Activated B cell treated with CpG ODN at 0.5 μM for 24 hours (primary cell): ENCODE measurements around the gene DYRK1A. TPM values are rescaled to one million over a fixed set of nuclear protein-coding genes. Genes with fewer than 3 reads are reported as not detected.

Source experiments
- ATAC-seq: fragments of 200-7000 bp; cut with Tn5 transposase; one replicate; pipeline ENCODE4 v1.10.0; 2021; ENCODE audit warnings: low read depth, mild to moderate bottlenecking, moderate library complexity
- CTCF ChIA-PET: fragments of 350-600 bp; sonication (Branson Sonifier 250); formaldehyde crosslinking; loops from one replicate; lab custom pipeline; 2021; ENCODE audit warnings: antibody characterized with exemption; lab: Charles Lee
- POLR2A ChIA-PET: fragments of 350-600 bp; sonication (Branson Sonifier 250); formaldehyde crosslinking; loops from one replicate; lab custom pipeline; 2021; ENCODE audit warnings: antibody characterized with exemption; lab: Charles Lee
- DNase-seq: peaks from one replicate; pipeline ENCODE4 v3.0.0; 2022
- H3K27ac Mint-ChIP-seq: one replicate; pipeline ENCODE4 v1.8.0; 2020; ENCODE audit warnings: mixed read lengths
- H3K27me3 Mint-ChIP-seq: one replicate; pipeline ENCODE4 v1.8.0; 2021; ENCODE audit warnings: mixed read lengths
- H3K36me3 Mint-ChIP-seq: one replicate; pipeline ENCODE4 v1.8.0; 2021; ENCODE audit warnings: low read depth, mixed read lengths
- H3K4me1 Mint-ChIP-seq: one replicate; pipeline ENCODE4 v1.8.0; 2021; ENCODE audit warnings: mixed read lengths
- H3K4me3 Mint-ChIP-seq: one replicate; pipeline ENCODE4 v1.8.0; 2020; ENCODE audit warnings: mild to moderate bottlenecking, mixed read lengths
- H3K9me3 Mint-ChIP-seq: one replicate; pipeline ENCODE4 v1.8.0; 2020; ENCODE audit warnings: mixed read lengths
- CTCF ChIP-seq: fragments of 200-600 bp; IDR thresholded peaks from one replicate; pipeline ENCODE4 v1.8.0; 2022; ENCODE audit warnings: antibody characterized with exemption, mild to moderate bottlenecking
- intact Hi-C: fragments of 100-400 bp; cut with micrococcal nuclease; formaldehyde crosslinking; loops from one replicate; pipeline ENCODE4 v1.15.1; 2024
- total RNA-seq: library from RNA; stranded (reverse); gene quantifications from 2 replicates; pipeline ENCODE4 v1.2.3, GENCODE V29; 2022

DYRK1A gene
- total RNA-seq, 1 donor from 2014 or later, result 99.9 TPM

GRCh38 chr21:37532868-37533780 is 166.6 kb downstream of the DYRK1A start:
- Mint-ChIP-seq H3K27ac (no peak overlapping the region), H3K36me3 (no peaks in the 10 kb centered on the region), H3K27me3 (peaks cover 33% of the 10 kb centered on the region), H3K9me3 (peaks cover 3% of the 10 kb centered on the region), H3K4me1 (peaks cover 9% of the 10 kb centered on the region), H3K4me3 (no peak overlapping the region)
- DNase-seq (peak; percentile 25), ATAC-seq (peak; percentile 87)
- TF ChIP-seq CTCF, result no peak
- intact Hi-C loops, result loop anchor here (2.0 kb wide), 1 partner anchor 32 kb away; no protein-coding TSS in a partner anchor
- POLR2A ChIA-PET, result interaction anchor here (1.1 kb wide), 2 partner anchors 31 to 266 kb away, joined by 5 to 9 read pairs; partner anchors contain the start of gene VPS26C
- CTCF ChIA-PET, result interaction anchor here (0.7 kb wide), 1 partner anchor 24 kb away, joined by 3 read pairs; no protein-coding TSS in a partner anchor

GRCh38 chr21:37534431-37534830 is 167.9 kb downstream of the DYRK1A start:
- TF ChIP-seq CTCF, result no peak
- intact Hi-C loops, result no loop called here
- H3K9me3 Mint-ChIP-seq, result peaks cover 6% of the 10 kb centered on the region
- ATAC-seq (no peak), DNase-seq (no peak)
- H3K27me3 Mint-ChIP-seq, result peaks cover 33% of the 10 kb centered on the region
- no peak overlapping the region for H3K4me3 Mint-ChIP-seq
- ChIA-PET CTCF (no interaction called here), POLR2A (interaction anchor here (0.5 kb wide), 1 partner anchor 15 kb away, joined by 5 read pairs; no protein-coding TSS in a partner anchor)
- no peak overlapping the region for H3K27ac Mint-ChIP-seq
- peaks cover 9% of the 10 kb centered on the region for H3K4me1 Mint-ChIP-seq
- no peaks in the 10 kb centered on the region for H3K36me3 Mint-ChIP-seq

- intact Hi-C loops, result no loop called here
- no peak for TF ChIP-seq CTCF
- no peak for ATAC-seq
- Mint-ChIP-seq H3K27ac (no peak overlapping the region), H3K4me1 (peaks cover 9% of the 10 kb centered on the region), H3K36me3 (no peaks in the 10 kb centered on the region), H3K4me3 (no peak overlapping the region), H3K9me3 (peaks cover 7% of the 10 kb centered on the region), H3K27me3 (peaks cover 33% of the 10 kb centered on the region)
- ChIA-PET POLR2A (interaction anchor here (0.5 kb wide), 1 partner anchor 15 kb away, joined by 5 read pairs; no protein-coding TSS in a partner anchor), CTCF (no interaction called here)
- DNase-seq, result no peak
These were observed 168.6 kb downstream of the DYRK1A start for GRCh38 chr21:37535130-37535529.

- H3K9me3 Mint-ChIP-seq, result peaks cover 7% of the 10 kb centered on the region
- DNase-seq, result no peak
- no peak for TF ChIP-seq CTCF
- H3K27ac Mint-ChIP-seq, result no peak overlapping the region
- no peaks in the 10 kb centered on the region for H3K36me3 Mint-ChIP-seq
- H3K4me1 Mint-ChIP-seq, result peaks cover 9% of the 10 kb centered on the region
- ChIA-PET POLR2A (no interaction called here), CTCF (no interaction called here)
- ATAC-seq, result no peak
- intact Hi-C loops, result no loop called here
- H3K27me3 Mint-ChIP-seq, result peaks cover 30% of the 10 kb centered on the region
- no peak overlapping the region for H3K4me3 Mint-ChIP-seq
These were observed 169.1 kb downstream of the DYRK1A start for GRCh38 chr21:37535672-37536071.

GRCh38 chr21:37536616-37537278 is 170.2 kb downstream of the DYRK1A start:
- peaks cover 9% of the 10 kb centered on the region for H3K4me1 Mint-ChIP-seq
- H3K9me3 Mint-ChIP-seq, result peaks cover 13% of the 10 kb centered on the region
- CTCF ChIA-PET, result no interaction called here
- intact Hi-C loops, result no loop called here
- TF ChIP-seq CTCF, result no peak
- H3K4me3 Mint-ChIP-seq, result no peak overlapping the region
- H3K27me3 Mint-ChIP-seq, result peaks cover 29% of the 10 kb centered on the region
- no peak for DNase-seq
- POLR2A ChIA-PET, result interaction anchor here (1.2 kb wide), 1 partner anchor 26 kb away, joined by 3 read pairs; no protein-coding TSS in a partner anchor
- no peaks in the 10 kb centered on the region for H3K36me3 Mint-ChIP-seq
- no peak for ATAC-seq
- no peak overlapping the region for H3K27ac Mint-ChIP-seq
